Esophagus mucosa (tissue), 1 donor: ENCODE measurements around the gene PGS1. TPM values are rescaled to one million over a fixed set of nuclear protein-coding genes. Genes with fewer than 3 reads are reported as not detected.

ENCODE experiments used
- ATAC-seq: fragments of 200-7000 bp; cut with Tn5 transposase; one replicate; pipeline ENCODE4 v1.9.1; 2020
- total RNA-seq: library from RNA; stranded (reverse); gene quantifications from one replicate; pipeline ENCODE4 v1.2.4, GENCODE V29; 2023
- donor health status: DM: yes; HTN: yes; CAD: no.

Gene PGS1
- total RNA-seq, 1 donor from 2014 or later: 15.9 TPM

GRCh38 chr17:78346605-78347250 lies 31.7 kb upstream of the PGS1 start:
- ATAC-seq: peak; percentile 15

GRCh38 chr17:78347453-78347852 lies 31.0 kb upstream of the PGS1 start:
- no peak for ATAC-seq

DNA sequence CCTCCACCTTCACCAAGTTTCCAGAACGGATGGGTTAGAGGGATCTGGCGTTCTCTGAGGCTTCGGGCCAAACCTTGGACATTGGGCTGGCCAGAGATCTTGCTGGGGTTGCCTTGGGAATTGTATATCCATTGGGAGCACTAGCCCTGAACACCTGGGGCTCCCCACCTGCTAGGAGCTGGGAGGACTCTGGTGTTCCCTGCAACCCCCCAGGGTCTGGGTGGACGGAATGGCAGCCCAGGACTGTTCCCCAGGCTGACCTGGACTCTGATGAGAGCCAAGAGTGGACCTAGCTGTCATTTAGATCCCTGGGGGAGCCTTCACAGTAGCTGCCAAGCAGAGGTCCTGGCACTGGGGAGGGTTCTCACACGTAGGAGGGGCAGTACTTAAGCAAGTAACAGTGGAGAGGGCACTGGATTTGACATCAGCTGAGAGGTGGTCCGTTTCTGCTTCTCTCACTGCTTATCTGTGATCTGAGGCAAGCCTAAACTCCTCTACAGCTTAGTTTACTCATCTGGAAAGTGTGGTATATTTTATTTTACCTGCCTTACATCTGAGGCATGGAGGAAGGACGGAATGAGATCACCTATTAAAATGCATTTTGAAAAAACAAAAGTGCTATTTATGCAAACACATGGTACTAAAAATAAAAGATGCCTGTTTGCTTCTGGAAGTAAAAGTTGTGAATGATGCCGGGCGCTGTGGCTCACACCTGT lies 30.2 kb upstream of the PGS1 start:
- no peak for ATAC-seq

GRCh38 chr17:78349891-78350642 lies 28.4 kb upstream of the PGS1 start:
- ATAC-seq: no peak

GRCh38 chr17:78351449-78352006 lies 26.9 kb upstream of the PGS1 start:
- peak; percentile 69 for ATAC-seq

- no peak for ATAC-seq
These were observed 24.6 kb upstream of the PGS1 start for GRCh38 chr17:78353834-78354233.

DNA sequence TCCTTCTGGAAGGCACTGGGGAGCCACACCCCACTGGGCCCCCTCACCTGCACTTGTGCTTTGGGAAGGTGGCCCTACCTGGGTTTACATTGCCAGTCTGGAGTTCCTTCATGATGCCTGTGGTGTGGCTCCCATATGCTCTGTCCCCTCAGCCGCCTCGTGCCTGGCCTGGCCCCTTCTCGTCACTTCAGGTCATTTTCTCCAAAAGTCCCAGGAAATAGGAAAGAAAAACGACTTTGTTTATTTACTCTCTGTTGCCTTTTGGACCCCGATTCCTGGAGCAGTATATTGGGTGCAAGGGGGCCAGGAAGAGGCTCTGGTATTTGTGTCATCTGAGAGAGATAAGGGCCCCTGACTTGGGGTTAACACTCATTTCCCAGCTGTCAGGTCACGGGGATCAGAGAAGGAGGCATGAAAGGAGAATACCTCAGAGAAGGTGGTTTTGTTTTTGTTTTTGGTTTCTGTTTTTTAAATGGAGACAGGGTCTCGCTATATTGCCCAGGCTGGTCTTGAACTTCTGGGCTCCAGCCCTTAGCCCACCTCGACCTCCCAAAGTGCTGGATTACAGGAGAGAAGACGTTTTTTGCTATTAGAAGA lies 23.3 kb upstream of the PGS1 start:
- no peak for ATAC-seq

GRCh38 chr17:78355701-78356100 lies 22.7 kb upstream of the PGS1 start:
- no peak for ATAC-seq

DNA sequence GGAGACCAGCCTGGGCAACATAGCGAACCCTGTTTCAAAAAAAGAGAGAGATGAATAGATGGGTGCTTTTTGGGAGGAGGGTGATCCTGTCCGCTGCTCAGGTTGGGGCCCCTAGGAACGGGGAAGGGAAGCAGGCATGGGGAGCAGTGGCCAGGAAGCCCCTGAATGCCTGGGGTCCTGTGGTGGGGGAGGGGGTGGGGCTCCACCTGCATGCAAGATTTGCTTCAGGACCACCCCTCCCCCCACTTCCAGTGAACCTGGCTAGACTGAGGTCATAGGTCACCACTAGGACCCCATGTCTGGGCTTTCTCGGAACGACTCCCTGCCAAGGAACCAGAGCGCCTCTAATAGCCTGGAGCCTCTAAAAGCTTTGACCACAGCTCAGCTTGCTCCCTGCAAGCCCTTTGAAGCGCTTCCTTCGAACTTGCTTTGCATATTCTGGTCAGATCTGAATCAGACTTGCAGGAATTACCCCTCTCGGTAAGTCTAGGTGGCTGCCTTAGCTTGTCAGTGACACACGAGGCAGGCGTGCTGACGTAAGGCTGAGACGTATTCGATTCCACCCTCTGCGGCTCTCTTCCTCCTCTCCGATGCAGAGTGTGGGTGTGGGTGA lies 22.2 kb upstream of the PGS1 start:
- ATAC-seq: peak; percentile 48

DNA sequence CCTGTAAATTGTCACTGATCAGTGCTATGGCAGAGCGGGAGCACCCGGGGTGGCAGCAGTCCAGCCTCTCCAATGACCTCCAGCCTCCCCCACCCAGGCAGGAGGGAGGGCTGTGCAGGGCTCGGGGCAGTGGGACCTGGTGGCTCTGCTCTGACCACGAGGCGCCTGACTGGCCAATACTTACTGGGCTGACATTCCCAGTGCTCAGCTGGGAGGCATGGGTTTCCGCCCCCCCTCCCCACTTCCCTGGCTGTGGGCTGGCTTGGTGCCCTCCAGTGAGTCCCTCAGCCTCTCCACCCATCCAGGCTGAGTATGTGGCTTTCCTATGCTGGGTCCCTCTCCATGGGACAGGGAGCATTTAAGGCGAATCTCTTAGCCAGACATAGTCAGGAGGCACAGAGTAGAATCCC lies 21.3 kb upstream of the PGS1 start:
- ATAC-seq: no peak

- ATAC-seq: no peak
These were observed 20.5 kb upstream of the PGS1 start for GRCh38 chr17:78357672-78358537.

- ATAC-seq: no peak
These were observed 19.7 kb upstream of the PGS1 start for GRCh38 chr17:78358538-78359320.

- peak; percentile 1 for ATAC-seq
These were observed 19.0 kb upstream of the PGS1 start for GRCh38 chr17:78359321-78359996.

GRCh38 chr17:78359997-78360370 lies 18.5 kb upstream of the PGS1 start, which contains the start of gene SOCS3:
SOCS3 (minus strand) TSS chr17:78360077; CDS start chr17:78359095, 982 bp downstream.
- ATAC-seq: peak; percentile 81

DNA sequence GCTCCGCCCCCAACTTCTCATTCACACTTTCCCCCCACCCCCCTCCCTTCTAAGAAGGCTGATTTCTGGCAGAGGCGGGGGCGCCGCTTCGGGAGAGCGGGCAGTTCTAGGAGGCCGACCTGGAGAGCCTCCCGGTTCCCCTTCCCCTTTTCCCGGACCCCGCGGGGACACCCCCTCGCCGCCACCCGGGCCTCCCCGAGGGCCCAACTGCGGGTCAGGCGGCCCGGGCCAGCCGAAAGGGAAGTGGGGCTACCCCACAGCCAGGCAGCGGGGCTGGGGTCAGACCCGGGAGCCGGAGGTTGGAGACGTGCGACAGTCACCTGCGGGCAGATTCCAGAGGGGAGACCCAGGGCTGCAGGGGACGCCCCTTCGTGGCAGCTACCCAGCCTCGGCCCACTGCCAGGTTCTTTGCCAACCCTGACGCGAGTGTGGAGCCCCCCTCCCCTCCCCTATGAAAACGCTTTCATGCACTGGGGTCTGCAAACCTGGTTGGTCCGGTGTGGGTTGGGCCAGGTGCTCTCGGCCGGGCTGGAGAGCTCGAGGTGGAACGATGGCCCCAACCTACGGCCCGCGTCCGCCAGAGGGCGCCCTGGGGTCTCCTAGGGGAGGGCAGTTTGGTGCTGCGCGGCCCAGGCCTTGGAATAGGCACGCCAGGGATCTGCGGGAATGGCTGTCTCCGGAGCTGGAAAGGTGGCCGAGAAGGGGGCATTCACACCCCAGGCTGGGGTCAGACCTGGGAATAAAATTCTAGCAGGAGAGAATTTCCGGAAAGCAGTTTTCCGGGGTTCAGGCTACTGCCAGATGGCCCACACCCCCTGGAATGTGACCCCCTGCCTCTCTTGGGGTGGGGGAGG lies 17.9 kb upstream of the PGS1 start:
- ATAC-seq: peak; percentile 63

GRCh38 chr17:78361225-78361701 lies 17.2 kb upstream of the PGS1 start:
- ATAC-seq: no peak

DNA sequence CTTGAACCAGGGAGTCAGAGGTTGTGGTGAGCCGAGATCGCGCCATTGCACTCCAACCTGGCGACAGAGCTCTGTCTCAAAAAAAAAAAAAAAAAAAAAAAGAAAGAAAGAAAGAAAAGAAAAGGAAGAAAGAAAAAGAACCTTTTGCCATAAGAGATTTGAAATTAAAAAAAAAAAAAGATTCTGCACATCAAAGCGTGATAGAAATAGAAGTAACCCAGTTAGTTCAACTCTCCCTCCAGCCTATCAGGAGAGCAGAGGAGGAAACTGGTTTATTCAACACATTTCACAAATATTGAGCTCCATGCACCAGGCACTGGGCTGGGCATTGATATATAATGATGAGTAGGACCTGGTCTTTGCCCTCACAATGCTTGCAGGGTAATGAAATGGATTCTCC lies 16.2 kb upstream of the PGS1 start:
- ATAC-seq: no peak

DNA sequence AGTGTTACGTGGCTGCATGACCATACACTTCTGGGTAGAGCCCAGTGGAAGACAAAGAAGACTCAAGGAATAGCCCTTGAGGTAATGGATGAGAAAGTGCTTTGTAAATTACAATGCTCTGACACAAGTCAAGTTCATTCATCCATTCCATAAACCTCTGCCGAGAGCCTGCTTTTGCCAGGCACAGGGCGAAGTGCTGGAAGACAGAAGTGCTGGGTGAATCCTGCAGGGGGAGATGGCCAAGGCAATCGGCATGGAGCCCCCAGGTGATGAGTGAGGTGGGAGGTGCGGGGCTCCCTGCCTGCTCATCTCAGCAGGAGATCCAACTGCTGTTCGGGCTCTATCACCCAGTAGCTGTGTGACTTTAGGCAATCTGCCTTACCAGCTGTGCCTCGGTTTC lies 15.8 kb upstream of the PGS1 start:
- no peak for ATAC-seq
